ENCODE data around the gene PFN4. TPM values are rescaled to one million over a fixed set of nuclear protein-coding genes. Genes with fewer than 3 reads are reported as not detected.
"Not testable (repeated sequence)": the region's sequence is repeated elsewhere in the genome, so short reads cannot be mapped to it uniquely, and the experiment has no call there.

Gene PFN4
- total RNA-seq, 1 donor from 2014 or later, result not detected

GRCh38 chr2:24110660-24111303 is 12.4 kb downstream of the PFN4 start:
- no peak for DNase-seq

GRCh38 chr2:24109431-24109830 is 13.7 kb downstream of the PFN4 start:
- not testable (repeated sequence) for DNase-seq

GRCh38 chr2:24107336-24107735 is 15.8 kb downstream of the PFN4 start:
- no peak for DNase-seq

GRCh38 chr2:24106786-24107185 is 16.3 kb downstream of the PFN4 start:
- no peak for DNase-seq

GRCh38 chr2:24105816-24106215 is 17.3 kb downstream of the PFN4 start:
- DNase-seq, result no peak

GRCh38 chr2:24104906-24105305 is 18.2 kb downstream of the PFN4 start:
- no peak for DNase-seq

- DNase-seq, result no peak
These were observed 19.0 kb downstream of the PFN4 start for GRCh38 chr2:24104110-24104650.

GRCh38 chr2:24102677-24103076 is 20.5 kb downstream of the PFN4 start:
- no peak for DNase-seq

GRCh38 chr2:24101992-24102391 is 21.1 kb downstream of the PFN4 start:
- DNase-seq, result no peak

GRCh38 chr2:24100732-24101131 is 22.4 kb downstream of the PFN4 start:
- DNase-seq, result not testable (repeated sequence)

GRCh38 chr2:24095171-24095677 is 27.9 kb downstream of the PFN4 start:
- DNase-seq, result not testable (repeated sequence)

- DNase-seq, result not testable (repeated sequence)
These were observed 29.9 kb downstream of the PFN4 start for GRCh38 chr2:24093270-24093669.

- no peak for DNase-seq
These were observed 34.2 kb downstream of the PFN4 start for GRCh38 chr2:24088821-24089359.

GRCh38 chr2:24087032-24087431 is 36.1 kb downstream of the PFN4 start:
- DNase-seq, result no peak

- no peak for DNase-seq
These were observed 36.9 kb downstream of the PFN4 start for GRCh38 chr2:24086241-24086640.

GRCh38 chr2:24085200-24085489 is 38.0 kb downstream of the PFN4 start:
- no peak for DNase-seq

- peak; percentile 95 for DNase-seq
These were observed 38.5 kb downstream of the PFN4 start, which contains the start of gene TP53I3 for GRCh38 chr2:24084386-24085199. TSS of gene TP53I3 (minus strand) at chr2:24084834. CDS start at chr2:24084326, 508 bp downstream.

GRCh38 chr2:24083567-24084385 is 39.4 kb downstream of the PFN4 start:
- peak; percentile 92 for DNase-seq

- DNase-seq, result no peak
These were observed 40.2 kb downstream of the PFN4 start for GRCh38 chr2:24082787-24083566.

- peak; percentile 94 for DNase-seq
These were observed 42.4 kb downstream of the PFN4 start for GRCh38 chr2:24080701-24081100.

GRCh38 chr2:24077879-24078278 is 45.3 kb downstream of the PFN4 start:
- no peak for DNase-seq

Data from tongue (tissue), 2 donors.